Fibroblast of villous mesenchyme (primary cell): ENCODE measurements around the gene LRP1. TPM values are rescaled to one million over a fixed set of nuclear protein-coding genes. Genes with fewer than 3 reads are reported as not detected.

Source experiments
- DNase-seq: peaks from one replicate; pipeline ENCODE4 v3.0.0-alpha.2; 2010; ENCODE audit warnings: low read depth
- H3K4me3 ChIP-seq: 2 replicates; pipeline ENCODE4 v1.5.1; 2011; ENCODE audit warnings: low read depth, mild to moderate bottlenecking, low read length
- total RNA-seq: library from RNA; depleted of rRNA; stranded (reverse); fragments of >200 nt; gene quantifications from 2 replicates; pipeline ENCODE4 v1.2.3, GENCODE V29; 2012
- TF ChIP-seq, protein P1 (sequence below): IDR thresholded peaks from 2 replicates; pipeline ENCODE4 v1.5.1; 2012; ENCODE audit warnings: low read depth, mild to moderate bottlenecking, low read length; ENCODE audit not compliant: insufficient read depth

LRP1 gene
- total RNA-seq, 1 donor: 228 TPM

- TF ChIP-seq, protein P1, sequence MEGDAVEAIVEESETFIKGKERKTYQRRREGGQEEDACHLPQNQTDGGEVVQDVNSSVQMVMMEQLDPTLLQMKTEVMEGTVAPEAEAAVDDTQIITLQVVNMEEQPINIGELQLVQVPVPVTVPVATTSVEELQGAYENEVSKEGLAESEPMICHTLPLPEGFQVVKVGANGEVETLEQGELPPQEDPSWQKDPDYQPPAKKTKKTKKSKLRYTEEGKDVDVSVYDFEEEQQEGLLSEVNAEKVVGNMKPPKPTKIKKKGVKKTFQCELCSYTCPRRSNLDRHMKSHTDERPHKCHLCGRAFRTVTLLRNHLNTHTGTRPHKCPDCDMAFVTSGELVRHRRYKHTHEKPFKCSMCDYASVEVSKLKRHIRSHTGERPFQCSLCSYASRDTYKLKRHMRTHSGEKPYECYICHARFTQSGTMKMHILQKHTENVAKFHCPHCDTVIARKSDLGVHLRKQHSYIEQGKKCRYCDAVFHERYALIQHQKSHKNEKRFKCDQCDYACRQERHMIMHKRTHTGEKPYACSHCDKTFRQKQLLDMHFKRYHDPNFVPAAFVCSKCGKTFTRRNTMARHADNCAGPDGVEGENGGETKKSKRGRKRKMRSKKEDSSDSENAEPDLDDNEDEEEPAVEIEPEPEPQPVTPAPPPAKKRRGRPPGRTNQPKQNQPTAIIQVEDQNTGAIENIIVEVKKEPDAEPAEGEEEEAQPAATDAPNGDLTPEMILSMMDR: no peak
- DNase-seq: no peak
- no peak overlapping the region for H3K4me3 ChIP-seq
Measured at GRCh38 chr12:57235728-57236131, 107.4 kb downstream of the LRP1 start.

DNA sequence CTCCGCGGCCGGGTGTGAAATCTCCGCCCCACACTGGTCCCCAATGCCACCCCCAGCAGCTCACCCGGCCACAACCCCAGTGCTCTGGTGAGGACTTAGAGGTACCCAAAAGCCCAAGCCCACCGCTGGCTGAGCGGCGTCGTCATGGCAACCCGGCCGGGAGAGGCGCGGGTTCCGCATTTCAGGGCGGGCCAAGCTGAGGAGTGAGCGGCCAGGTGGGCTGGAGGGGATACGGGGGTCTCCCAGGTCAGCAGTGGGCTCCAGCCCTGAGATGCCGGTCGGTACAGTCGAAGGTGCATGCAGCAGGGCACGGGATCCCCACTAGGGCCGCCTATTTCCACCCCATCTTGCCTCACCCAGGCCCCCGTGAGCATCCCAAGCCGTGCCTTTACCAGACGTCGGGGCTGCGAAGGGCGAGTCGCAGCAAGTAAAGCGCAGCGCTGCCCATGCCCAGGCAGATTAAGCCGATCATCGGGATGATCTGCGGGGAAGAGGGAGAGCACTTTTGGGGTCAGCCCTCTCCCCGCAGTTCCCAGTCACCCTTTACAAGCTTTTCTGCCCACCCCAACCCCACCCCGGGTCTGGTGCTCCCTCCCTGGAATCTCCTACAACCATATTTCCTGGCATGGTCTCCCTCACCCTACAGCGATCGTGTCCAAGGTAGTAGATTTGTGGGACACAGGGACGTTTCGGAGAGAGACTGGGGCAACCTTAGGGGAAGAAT is 108.1 kb downstream of the LRP1 start:
- no peak overlapping the region for H3K4me3 ChIP-seq
- TF ChIP-seq, protein P1: no peak
- DNase-seq: no peak

GRCh38 chr12:57236925-57237595 is 108.8 kb downstream of the LRP1 start:
- no peak overlapping the region for H3K4me3 ChIP-seq
- TF ChIP-seq, protein P1: no peak
- DNase-seq: no peak

GRCh38 chr12:57237596-57237931 is 109.3 kb downstream of the LRP1 start:
- TF ChIP-seq, protein P1: no peak
- no peak overlapping the region for H3K4me3 ChIP-seq
- no peak for DNase-seq

DNA sequence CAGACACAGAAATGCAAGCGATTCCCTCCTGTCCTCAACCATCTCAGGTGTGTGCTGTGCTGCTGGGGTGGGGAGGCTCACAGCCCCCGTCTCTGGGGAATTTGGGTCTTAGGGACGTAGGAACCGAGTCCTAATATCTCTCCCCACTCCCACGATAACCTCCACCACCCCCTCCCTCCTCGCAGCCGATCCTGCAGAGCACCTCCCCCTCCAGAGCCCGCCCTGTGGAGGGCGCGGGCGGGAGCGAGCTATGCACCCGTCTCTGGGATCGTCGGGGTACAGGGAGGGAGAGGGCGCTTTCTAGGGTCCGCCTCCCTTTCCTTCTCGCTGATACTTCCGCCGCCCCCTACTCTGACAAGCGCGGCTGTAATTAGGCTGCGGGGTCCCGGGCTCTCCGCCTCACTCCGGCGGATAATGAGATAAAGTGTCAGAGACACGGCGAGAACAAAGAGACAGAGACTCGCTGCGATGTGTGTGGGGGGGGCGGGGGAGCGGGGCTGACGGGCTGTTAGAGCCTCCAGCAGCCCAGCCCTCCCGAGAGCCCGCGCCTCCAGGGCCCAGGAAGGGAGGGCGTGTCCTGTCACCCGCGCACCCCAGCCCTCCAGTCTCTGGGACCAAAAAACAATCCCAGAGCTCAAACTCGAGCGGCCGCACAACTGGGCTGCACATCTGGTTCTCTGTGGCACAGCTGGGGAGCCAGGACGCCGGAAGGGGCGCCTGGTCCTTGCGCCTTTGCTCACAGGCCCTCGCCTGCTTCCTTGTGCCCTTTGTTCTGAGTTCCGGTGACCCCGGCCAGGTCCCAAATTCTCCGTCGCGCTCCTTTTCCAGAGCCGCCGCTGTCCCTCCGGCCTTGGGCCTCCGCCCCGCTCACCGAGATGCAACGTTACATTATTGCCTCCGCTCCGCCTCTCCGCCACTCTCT is 109.9 kb downstream of the LRP1 start:
- peak overlapping the region; percentile 50 for H3K4me3 ChIP-seq
- TF ChIP-seq, protein P1: no peak
- peak; percentile 22 for DNase-seq

DNA sequence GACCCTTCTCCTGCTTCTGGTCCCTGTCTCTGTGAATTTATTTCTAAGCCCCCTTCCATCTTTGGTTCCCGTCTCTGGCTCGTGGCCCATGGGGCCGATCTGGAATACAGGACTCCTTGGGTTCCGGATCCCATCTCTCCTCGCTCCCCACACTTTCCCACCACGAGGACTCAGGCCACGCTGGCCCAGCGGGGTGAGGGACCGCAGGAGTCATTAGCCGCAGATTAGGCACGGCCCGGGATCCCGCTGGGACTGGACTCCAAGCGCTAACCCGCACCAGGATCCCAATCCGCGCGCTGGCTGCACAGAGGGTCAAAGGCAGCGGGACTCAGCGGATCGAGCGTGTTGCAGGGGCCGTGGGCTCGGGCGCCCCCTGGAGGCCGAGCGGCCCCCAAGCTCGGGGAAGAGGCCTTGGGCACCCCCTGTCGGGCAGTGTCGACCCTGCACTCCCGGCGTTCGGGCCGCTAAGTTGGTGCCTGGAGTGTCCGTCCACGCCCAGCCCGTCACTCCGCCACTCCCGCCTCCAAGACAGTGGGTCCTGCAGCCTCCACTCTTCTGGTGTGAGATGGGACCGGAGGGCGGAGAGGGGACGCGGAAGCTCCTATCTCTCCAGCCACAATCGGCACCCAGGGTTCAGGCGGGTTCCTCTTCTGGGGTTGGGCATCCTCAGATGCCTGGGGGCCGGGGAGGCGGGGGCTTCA is 110.7 kb downstream of the LRP1 start:
- TF ChIP-seq, protein P1: peak; percentile 100
- DNase-seq: peak; percentile 91
- H3K4me3 ChIP-seq: peak overlapping the region; percentile 76
